MM.1S (cell line): ENCODE data around the gene CCDC80.

Experiments
- DNase-seq: peaks from one replicate; pipeline ENCODE4 v3.0.0-alpha.2; 2015
- H2AFZ ChIP-seq: fragments of 300-600 bp; sonication (generic); 2 replicates; pipeline ENCODE4 v1.6.0; 2016; ENCODE audit warnings: antibody characterized with exemption, low read length
- H3F3A ChIP-seq: fragments of 300-600 bp; sonication (generic); 2 replicates; pipeline ENCODE4 v1.6.1; 2016; ENCODE audit warnings: mild to moderate bottlenecking, antibody characterized with exemption, low read length, moderate library complexity, mixed read lengths; ENCODE audit not compliant: insufficient read depth
- H3K27ac ChIP-seq: fragments of 300-600 bp; sonication (generic); 2 replicates; pipeline ENCODE4 v1.5.1; 2016; ENCODE audit warnings: mild to moderate bottlenecking, low read length
- H3K27me3 ChIP-seq: fragments of 300-600 bp; sonication (generic); replicated peaks from 2 replicates; pipeline ENCODE4 v1.6.0; 2016; ENCODE audit warnings: low read length; ENCODE audit not compliant: insufficient read depth
- H3K36me3 ChIP-seq: fragments of 300-600 bp; sonication (generic); replicated peaks from 2 replicates; pipeline ENCODE4 v1.6.1; 2016; ENCODE audit warnings: mild to moderate bottlenecking, low read length, mixed read lengths; ENCODE audit not compliant: insufficient read depth
- H3K4me1 ChIP-seq: fragments of 300-600 bp; sonication (generic); 2 replicates; pipeline ENCODE4 v1.6.1; 2016; ENCODE audit warnings: low read length, mixed read lengths
- H3K4me2 ChIP-seq: fragments of 300-600 bp; sonication (generic); 2 replicates; pipeline ENCODE4 v1.6.0; 2016; ENCODE audit warnings: low read depth, low read length
- H3K4me3 ChIP-seq: fragments of 300-600 bp; sonication (generic); 2 replicates; pipeline ENCODE4 v1.5.1; 2016; ENCODE audit warnings: low read length, mixed read lengths
- H3K79me2 ChIP-seq: fragments of 300-600 bp; sonication (generic); 2 replicates; pipeline ENCODE4 v1.6.1; 2016; ENCODE audit warnings: mixed run types, low read length, mixed read lengths
- H3K9ac ChIP-seq: fragments of 300-600 bp; sonication (generic); 2 replicates; pipeline ENCODE4 v1.6.1; 2016; ENCODE audit warnings: low read length, mixed read lengths
- H3K9me2 ChIP-seq: fragments of 300-600 bp; sonication (generic); replicated peaks from 2 replicates; pipeline ENCODE4 v1.6.1; 2016; ENCODE audit warnings: mild to moderate bottlenecking, low read length, mixed read lengths; ENCODE audit not compliant: insufficient read depth
- H3K9me3 ChIP-seq: fragments of 300-600 bp; sonication (generic); replicated peaks from 2 replicates; pipeline ENCODE4 v1.6.1; 2016; ENCODE audit warnings: mild to moderate bottlenecking, low read length, mixed read lengths; ENCODE audit not compliant: insufficient read depth
- H4K20me1 ChIP-seq: fragments of 300-600 bp; sonication (generic); 2 replicates; pipeline ENCODE4 v1.6.1; 2016; ENCODE audit warnings: mild to moderate bottlenecking, low read length, moderate library complexity, mixed read lengths; ENCODE audit not compliant: insufficient read depth
- CTCF ChIP-seq: fragments of 300-600 bp; sonication (generic); IDR thresholded peaks from 2 replicates; pipeline ENCODE4 v1.5.1; 2016; ENCODE audit warnings: antibody characterized with exemption, low read length, mixed read lengths
- EZH2 ChIP-seq: fragments of 300-600 bp; sonication (generic); optimal IDR thresholded peaks from 2 replicates; pipeline ENCODE3; 2017; ENCODE audit warnings: low read depth, mild to moderate bottlenecking, antibody characterized with exemption, low read length, mixed read lengths
- EZH2phosphoT487 ChIP-seq: fragments of 300-600 bp; sonication (generic); IDR thresholded peaks from 2 replicates; pipeline ENCODE4 v1.6.1; 2018; ENCODE audit warnings: antibody characterized with exemption, low read length

The CCDC80 gene

GRCh38 chr3:112653209-112653871 lies 12.4 kb upstream of the CCDC80 start:
- H2AFZ ChIP-seq = no peak overlapping the region
- H4K20me1 ChIP-seq = no peaks in the 10 kb centered on the region
- no peak overlapping the region for H3K4me2 ChIP-seq
- no peak overlapping the region for H3K27ac ChIP-seq
- no peak for TF ChIP-seq EZH2phosphoT487
- no peaks in the 10 kb centered on the region for H3K9me3 ChIP-seq
- no peaks in the 10 kb centered on the region for H3K9me2 ChIP-seq
- no peaks in the 10 kb centered on the region for H3K36me3 ChIP-seq
- H3K79me2 ChIP-seq = no peaks in the 10 kb centered on the region
- no peak for DNase-seq
- H3K4me1 ChIP-seq = 0 out of 2 replicates have a peak, but pooled peaks cover 3% of the 10 kb centered on the region
- H3K27me3 ChIP-seq = no peaks in the 10 kb centered on the region
- no peaks in the 10 kb centered on the region for H3F3A ChIP-seq
- H3K4me3 ChIP-seq = no peak overlapping the region
- H3K9ac ChIP-seq = no peak overlapping the region

GRCh38 chr3:112651516-112651915 lies 10.6 kb upstream of the CCDC80 start:
- H3K79me2 ChIP-seq = no peaks in the 10 kb centered on the region
- no peak for DNase-seq
- no peak overlapping the region for H3K27ac ChIP-seq
- no peak overlapping the region for H3K9ac ChIP-seq
- H4K20me1 ChIP-seq = no peaks in the 10 kb centered on the region
- no peaks in the 10 kb centered on the region for H3K9me3 ChIP-seq
- H3K36me3 ChIP-seq = no peaks in the 10 kb centered on the region
- TF ChIP-seq CTCF = no peak
- TF ChIP-seq EZH2phosphoT487 = no peak
- no peak for TF ChIP-seq EZH2
- 0 out of 2 replicates have a peak, but pooled peaks cover 3% of the 10 kb centered on the region for H3K4me1 ChIP-seq
- no peaks in the 10 kb centered on the region for H3K27me3 ChIP-seq
- H3K4me2 ChIP-seq = no peak overlapping the region
- H3K9me2 ChIP-seq = no peaks in the 10 kb centered on the region
- no peaks in the 10 kb centered on the region for H3F3A ChIP-seq
- H2AFZ ChIP-seq = no peak overlapping the region
- H3K4me3 ChIP-seq = no peak overlapping the region

- Histone ChIP-seq H3K9ac (no peak overlapping the region), H4K20me1 (no peaks in the 10 kb centered on the region), H3K4me3 (no peak overlapping the region), H3K36me3 (no peaks in the 10 kb centered on the region), H3K27ac (no peak overlapping the region), H3K9me2 (no peaks in the 10 kb centered on the region), H3K4me1 (0 out of 2 replicates have a peak, but pooled peaks cover 3% of the 10 kb centered on the region), H3K27me3 (no peaks in the 10 kb centered on the region), H3K79me2 (no peaks in the 10 kb centered on the region), H2AFZ (no peak overlapping the region), H3K4me2 (no peak overlapping the region), H3F3A (no peaks in the 10 kb centered on the region), H3K9me3 (no peaks in the 10 kb centered on the region)
- TF ChIP-seq EZH2phosphoT487 = no peak
- TF ChIP-seq CTCF = no peak
- no peak for TF ChIP-seq EZH2
- no peak for DNase-seq
Measured at GRCh38 chr3:112651071-112651470, 10.1 kb upstream of the CCDC80 start.

GRCh38 chr3:112650482-112650881 lies 9.5 kb upstream of the CCDC80 start:
- Histone ChIP-seq H2AFZ (no peak overlapping the region), H3K9ac (no peak overlapping the region), H3K79me2 (no peaks in the 10 kb centered on the region), H3K27me3 (no peaks in the 10 kb centered on the region), H3F3A (no peaks in the 10 kb centered on the region), H3K27ac (no peak overlapping the region), H4K20me1 (no peaks in the 10 kb centered on the region), H3K36me3 (no peaks in the 10 kb centered on the region), H3K9me3 (no peaks in the 10 kb centered on the region), H3K4me3 (no peak overlapping the region), H3K4me2 (no peak overlapping the region), H3K4me1 (0 out of 2 replicates have a peak, but pooled peaks cover 3% of the 10 kb centered on the region), H3K9me2 (no peaks in the 10 kb centered on the region)
- TF ChIP-seq EZH2phosphoT487 (no peak), EZH2 (no peak), CTCF (no peak)
- DNase-seq = no peak
